H1 (cell line): ENCODE data around the gene TIGD6. TPM values are rescaled to one million over a fixed set of nuclear protein-coding genes. Genes with fewer than 3 reads are reported as not detected.

Experiments
- CTCF ChIA-PET: fragments of 300-600 bp; sonication (Branson Sonifier 250); formaldehyde crosslinking; loops from one replicate; lab custom pipeline; 2021; ENCODE audit not compliant: partially characterized antibody; lab: Charles Lee
- POLR2A ChIA-PET: fragments of 300-600 bp; sonication (Branson Sonifier 250); formaldehyde crosslinking; loops from one replicate; lab custom pipeline; 2021; ENCODE audit warnings: inconsistent platforms; ENCODE audit not compliant: partially characterized antibody; lab: Charles Lee
- DNase-seq, 2 experiments: peaks; one replicate each; pipeline versions ENCODE4 v3.0.0 to v3.0.0-alpha.2; 2010 to 2022; ENCODE audit warnings: low spot score in 2 of 2, low read depth in 1 of 2, mixed read lengths in 1 of 2
- FAIRE-seq: peaks from 2 replicates; lab custom pipeline; 2011; peaks lifted over from hg19 to GRCh38; lab: Jason Lieb, UNC
- H2AFZ ChIP-seq: 2 replicates; pipeline ENCODE4 v1.8.1; 2012; ENCODE audit warnings: low read length, inconsistent platforms
- H2AK5ac ChIP-seq: 2 replicates; pipeline ENCODE4 v1.6.1; 2013; ENCODE audit warnings: low read depth, low read length
- H2BK120ac ChIP-seq: replicated peaks from 2 replicates; pipeline ENCODE3; 2013; ENCODE audit warnings: low read depth, low read length, inconsistent platforms
- H2BK12ac ChIP-seq: 2 replicates; pipeline ENCODE4 v1.6.1; 2013; ENCODE audit warnings: low read depth, low read length
- H2BK15ac ChIP-seq: 2 replicates; pipeline ENCODE4 v1.6.1; 2013; ENCODE audit warnings: low read length
- H2BK20ac ChIP-seq: 2 replicates; pipeline ENCODE4 v1.6.1; 2013; ENCODE audit warnings: low read length
- H2BK5ac ChIP-seq: 2 replicates; pipeline ENCODE4 v1.6.1; 2013; ENCODE audit warnings: low read depth, low read length
- H3K14ac ChIP-seq: 2 replicates; pipeline ENCODE4 v1.6.1; 2013; ENCODE audit warnings: inconsistent platforms; ENCODE audit not compliant: insufficient read length
- H3K18ac ChIP-seq: 2 replicates; pipeline ENCODE4 v1.6.1; 2013; ENCODE audit warnings: low read length; ENCODE audit errors: extremely low read depth
- H3K23ac ChIP-seq: 2 replicates; pipeline ENCODE4 v1.6.1; 2013; ENCODE audit warnings: inconsistent platforms; ENCODE audit not compliant: insufficient read length
- H3K23me2 ChIP-seq: 2 replicates; pipeline ENCODE4 v1.6.1; 2013; ENCODE audit warnings: low read depth, low read length
- H3K27ac ChIP-seq: 2 replicates; pipeline ENCODE4 v1.6.1; 2011; ENCODE audit warnings: low read depth, low read length, inconsistent platforms
- H3K27me3 ChIP-seq, 4 experiments: replicated peaks in 1 of 4; 1 replicate in 1 of 4; 2 replicates in 3 of 4; pipeline versions ENCODE4 v1.6.1 to v1.8.1; 2011 to 2013; ENCODE audit warnings: low read length in 3 of 4, mild to moderate bottlenecking in 3 of 4, inconsistent platforms in 2 of 4, mixed read lengths in 2 of 4, moderate library complexity in 1 of 4; ENCODE audit not compliant: control insufficient read depth in 3 of 4, insufficient read depth in 3 of 4; ENCODE audit errors: extremely low read depth in 1 of 4
- H3K36me3 ChIP-seq, 4 experiments: 2 replicates each; pipeline versions ENCODE4 v1.6.1 to v1.8.1; 2011 to 2013; ENCODE audit warnings: mild to moderate bottlenecking in 4 of 4, low read length in 3 of 4, moderate library complexity in 2 of 4, control low read depth in 1 of 4, inconsistent platforms in 1 of 4; ENCODE audit not compliant: insufficient read depth in 4 of 4, control insufficient read depth in 2 of 4
- H3K4ac ChIP-seq: replicated peaks from 2 replicates; pipeline ENCODE3; 2013; ENCODE audit warnings: low read length, low read depth, mixed read lengths, inconsistent platforms; ENCODE audit not compliant: insufficient read length
- H3K4me1 ChIP-seq, 4 experiments: replicated peaks in 1 of 4; 1 replicate in 1 of 4; 2 replicates in 3 of 4; pipeline versions ENCODE4 v1.6.1 to v1.8.1; 2011 to 2013; ENCODE audit warnings: low read length in 3 of 4, inconsistent platforms in 2 of 4, mixed read lengths in 1 of 4; ENCODE audit not compliant: insufficient read depth in 4 of 4, control insufficient read depth in 3 of 4
- H3K4me2 ChIP-seq, 2 experiments: 2 replicates each; pipeline versions ENCODE4 v1.6.1 to v1.8.1; 2011 to 2013; ENCODE audit warnings: low read depth in 2 of 2, low read length in 2 of 2, control low read depth in 1 of 2, inconsistent platforms in 1 of 2, mild to moderate bottlenecking in 1 of 2; ENCODE audit not compliant: insufficient read depth in 1 of 2
- H3K4me3 ChIP-seq, 4 experiments: fragments of 200-600, 300-600 bp in 1 of 4; sonication (generic), shearing (Covaris generic), sonication (Bioruptor Twin) in 1 of 4; 2 replicates each; pipeline versions ENCODE4 v1.5.1 to v1.8.1; 2011 to 2016; ENCODE audit warnings: low read length in 4 of 4, low read depth in 3 of 4, control low read depth in 2 of 4, inconsistent platforms in 2 of 4, mild to moderate bottlenecking in 2 of 4, mixed read lengths in 1 of 4, moderate library complexity in 1 of 4; ENCODE audit not compliant: insufficient read depth in 2 of 4; ENCODE audit errors: extremely low read depth in 1 of 4
- H3K56ac ChIP-seq: replicated peaks from 2 replicates; pipeline ENCODE3; 2013; ENCODE audit warnings: low read depth, mild to moderate bottlenecking, mixed read lengths, low read length, inconsistent platforms; ENCODE audit not compliant: insufficient read length
- H3K79me1 ChIP-seq: 2 replicates; pipeline ENCODE4 v1.6.1; 2013; ENCODE audit warnings: low read depth, low read length, control low read depth
- H3K79me2 ChIP-seq, 2 experiments: 2 replicates each; pipeline versions ENCODE4 v1.6.1 to v1.8.1; 2012 to 2013; ENCODE audit warnings: low read length in 2 of 2, mild to moderate bottlenecking in 2 of 2, inconsistent platforms in 1 of 2; ENCODE audit not compliant: insufficient read depth in 2 of 2, control insufficient read depth in 1 of 2
- H3K9ac ChIP-seq, 4 experiments: replicated peaks in 1 of 4; 1 replicate in 1 of 4; 2 replicates in 3 of 4; pipeline versions ENCODE4 v1.6.1 to v1.8.1; 2011 to 2013; ENCODE audit warnings: low read depth in 3 of 4, low read length in 3 of 4, control low read depth in 2 of 4, mild to moderate bottlenecking in 2 of 4, moderate library complexity in 2 of 4, inconsistent platforms in 1 of 4; ENCODE audit errors: extremely low read depth in 1 of 4
- H3K9me3 ChIP-seq, 2 experiments: 2 replicates each; pipeline versions ENCODE4 v1.6.1 to v1.8.1; 2012 to 2013; ENCODE audit warnings: mild to moderate bottlenecking in 2 of 2, moderate library complexity in 2 of 2, control low read depth in 1 of 2, inconsistent platforms in 1 of 2, low read depth in 1 of 2, low read length in 1 of 2, mixed read lengths in 1 of 2; ENCODE audit not compliant: insufficient read depth in 2 of 2
- H4K20me1 ChIP-seq, 2 experiments: replicated peaks in 1 of 2; 2 replicates each; pipeline versions ENCODE3 to v1.8.1; 2011 to 2013; ENCODE audit warnings: inconsistent platforms in 2 of 2, low read length in 2 of 2, mild to moderate bottlenecking in 1 of 2; ENCODE audit not compliant: insufficient read depth in 2 of 2, control insufficient read depth in 1 of 2
- H4K5ac ChIP-seq: 2 replicates; pipeline ENCODE4 v1.6.1; 2013; ENCODE audit warnings: low read length, low read depth, mixed read lengths, inconsistent platforms; ENCODE audit not compliant: insufficient read length
- H4K8ac ChIP-seq: 2 replicates; pipeline ENCODE4 v1.8.0; 2013; ENCODE audit warnings: mild to moderate bottlenecking, moderate library complexity, low read length, inconsistent platforms; ENCODE audit not compliant: insufficient read depth; ENCODE audit errors: extremely low read depth
- H4K91ac ChIP-seq: replicated peaks from 2 replicates; pipeline ENCODE3; 2013; ENCODE audit warnings: low read length, mixed read lengths, inconsistent platforms; ENCODE audit not compliant: insufficient read length
- EGR1 ChIP-seq: IDR thresholded peaks from 2 replicates; pipeline ENCODE4 v1.6.1; 2011; ENCODE audit warnings: low read depth, low read length, borderline replicate concordance
- JUN ChIP-seq: IDR thresholded peaks from 2 replicates; pipeline ENCODE4 v1.6.1; 2011; ENCODE audit warnings: low read depth, mild to moderate bottlenecking, improper control_type of control experiment, low read length
- NRF1 ChIP-seq: IDR thresholded peaks from 2 replicates; pipeline ENCODE4 v1.6.1; 2011; ENCODE audit warnings: mild to moderate bottlenecking, low read depth, low read length, improper control_type of control experiment
- SP1 ChIP-seq: IDR thresholded peaks from 2 replicates; pipeline ENCODE4 v1.6.1; 2011; ENCODE audit warnings: low read depth, low read length
- SP4 ChIP-seq: IDR thresholded peaks from 2 replicates; pipeline ENCODE4 v1.6.1; 2012; ENCODE audit warnings: low read length, inconsistent platforms
- WGBS, 2 experiments: shearing (Covaris generic) in 1 of 2; methylation state at CpG; one replicate each; pipeline versions ENCODE4 v1.1.6 to v1.1.7; 2013 to 2015; ENCODE audit warnings: low lambda C conversion rate in 2 of 2, mixed read lengths in 2 of 2, inconsistent platforms in 1 of 2, low coverage in 1 of 2, missing lambda C conversion rate in 1 of 2; ENCODE audit not compliant: insufficient replicate concordance in 2 of 2, insufficient coverage in 1 of 2, insufficient read length in 1 of 2; ENCODE audit errors: extremely low coverage in 1 of 2, missing lambda C conversion rate in 1 of 2; 5-methylcytosine and 5-hydroxymethylcytosine counted together
- polyA plus RNA-seq, 7 experiments: library from polyadenylated mRNA; depleted of rRNA in 3 of 7; stranded (reverse) in 5 of 7; unstranded in 2 of 7; fragments of >200 nt in 5 of 7; fragments of 200-250 nt in 2 of 7; gene quantifications; 1 replicate in 5 of 7; 2 replicates in 1 of 7; 4 replicates in 1 of 7; pipeline versions ENCODE4 v1.2.1 to v1.2.3, GENCODE V29; 2011 to 2013; ENCODE audit warnings: missing spikeins in 2 of 7, mixed read lengths in 2 of 7
- total RNA-seq: library from RNA; stranded (reverse); fragmentation: NEBNext Ultra II Directional; extraction: Animal tissue kit (Norgen Biotek cat#: 25700); gene quantifications from 2 replicates; pipeline ENCODE4 v1.2.1, GENCODE V29; 2021

The TIGD6 gene
- total and polyA plus RNA-seq, 2 of the 8 experiments (the other 6 are each of a cell fraction or from before 2014, with no cell fraction given) = 1.3 to 2.4 TPM

GRCh38 chr5:150022158-150022531 lies 21.7 kb upstream of the TIGD6 start:
- Histone ChIP-seq H4K5ac (no peak overlapping the region), H2BK12ac (no peak overlapping the region), H3K79me2 (no peaks in the 10 kb centered on the region), H4K20me1 (peaks cover 0 to 2% of the 10 kb centered on the region in 2 experiments), H4K8ac (no peak overlapping the region), H2BK120ac (no peak overlapping the region), H3K18ac (no peak overlapping the region), H3K36me3 (peaks cover 3 to 70% (median 35%) of the 10 kb centered on the region in 4 experiments; a peak in 6 of 8 replicates), H3K9me3 (no peaks in the 10 kb centered on the region), H3K4ac (no peak overlapping the region), H2AFZ (no peak overlapping the region), H3K4me2 (no peak overlapping the region; a peak in 1 of 4 replicates), H3K9ac (no peak overlapping the region), H3K56ac (no peak overlapping the region), H3K23ac (no peak overlapping the region), H2BK20ac (no peak overlapping the region), H3K23me2 (no peaks in the 10 kb centered on the region), H2BK15ac (no peak overlapping the region), H4K91ac (no peak overlapping the region), H2AK5ac (no peak overlapping the region), H3K27ac (no peak overlapping the region), H2BK5ac (no peak overlapping the region), H3K79me1 (no peaks in the 10 kb centered on the region), H3K4me3 (no peak overlapping the region), H3K14ac (no peak overlapping the region), H3K4me1 (no peaks in the 10 kb centered on the region; a peak in 1 of 7 replicates), H3K27me3 (no peaks in the 10 kb centered on the region)
- TF ChIP-seq JUN = no peak
- TF ChIP-seq SP1 = no peak
- no peak for TF ChIP-seq EGR1
- TF ChIP-seq SP4 = no peak
- no peak for TF ChIP-seq NRF1
- WGBS, 2 experiments = 80% methylated on average over 1 of the region's 1 CpG; no CpG with 5 or more reads in 1 of the 2 experiments
- CTCF ChIA-PET = interaction anchor here (0.7 to 1.4 kb wide), 3 partner anchors 32 to 196 kb away, joined by 3 to 5 read pairs (median 4); no protein-coding TSS in a partner anchor
- DNase-seq = no peak
- POLR2A ChIA-PET = interaction anchor here (1.1 to 1.2 kb wide), 2 partner anchors 8 to 22 kb away, joined by 3 to 4 read pairs; partner anchors contain the start of genes HMGXB3 and TIGD6
- no peak for FAIRE-seq
